Tibial artery (tissue), 4 donors: ENCODE results near the gene ALKAL2.
"Not testable (repeated sequence)": the region's sequence is repeated elsewhere in the genome, so short reads cannot be mapped to it uniquely, and the experiment has no call there.

Experiments used
- DNase-seq, 2 donors: peaks; one replicate each; pipeline ENCODE4 v3.0.0-alpha.2; 2019
- H3K27ac ChIP-seq, 2 donors: fragments of 200-600 bp; sonication (generic) in 1 of 2; 1 replicate in 1 of 2; 2 replicates in 1 of 2; pipeline ENCODE4 v1.5.1; 2018 to 2019; ENCODE audit warnings: mild to moderate bottlenecking in 1 of 2
- H3K27me3 ChIP-seq, 2 donors: fragments of 200-600 bp; sonication (generic) in 1 of 2; one replicate each; pipeline versions ENCODE4 v1.5.1 to v1.6.0; 2016 to 2019
- H3K36me3 ChIP-seq, 3 donors: fragments of 200-600 bp; sonication (generic) in 2 of 3; one replicate each; pipeline ENCODE4 v1.5.1; 2016 to 2019; ENCODE audit warnings: mild to moderate bottlenecking in 2 of 3
- H3K4me1 ChIP-seq, 4 donors: fragments of 200-600 bp; sonication (generic) in 2 of 4; 1 replicate in 3 of 4; 2 replicates in 1 of 4; pipeline ENCODE4 v1.5.1; 2016 to 2019
- H3K4me3 ChIP-seq, 2 donors: fragments of 200-600 bp; sonication (generic) in 1 of 2; 1 replicate in 1 of 2; 2 replicates in 1 of 2; pipeline ENCODE4 v1.5.1; 2018 to 2019; ENCODE audit warnings: mild to moderate bottlenecking in 2 of 2
- H3K9me3 ChIP-seq, 3 donors: fragments of 200-600 bp; sonication (generic) in 1 of 3; one replicate each; pipeline ENCODE4 v1.5.1; 2016 to 2019
- intact Hi-C: fragments of 100-400 bp; cut with DNase I; formaldehyde crosslinking; loops from one replicate; pipeline ENCODE4 v1.15.0; 2023; ENCODE audit warnings: low total_unique reads
- TF ChIP-seq, protein P1 (sequence below), 2 experiments: fragments of 200-600 bp in 1 of 2; fragments of 450-650 bp in 1 of 2; IDR thresholded peaks; one replicate each; pipeline ENCODE4 v1.5.1; 2017 to 2019; ENCODE audit warnings: antibody characterized with exemption in 2 of 2, mild to moderate bottlenecking in 1 of 2, moderate library complexity in 1 of 2

ALKAL2 gene, protein sequence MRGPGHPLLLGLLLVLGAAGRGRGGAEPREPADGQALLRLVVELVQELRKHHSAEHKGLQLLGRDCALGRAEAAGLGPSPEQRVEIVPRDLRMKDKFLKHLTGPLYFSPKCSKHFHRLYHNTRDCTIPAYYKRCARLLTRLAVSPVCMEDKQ

DNA sequence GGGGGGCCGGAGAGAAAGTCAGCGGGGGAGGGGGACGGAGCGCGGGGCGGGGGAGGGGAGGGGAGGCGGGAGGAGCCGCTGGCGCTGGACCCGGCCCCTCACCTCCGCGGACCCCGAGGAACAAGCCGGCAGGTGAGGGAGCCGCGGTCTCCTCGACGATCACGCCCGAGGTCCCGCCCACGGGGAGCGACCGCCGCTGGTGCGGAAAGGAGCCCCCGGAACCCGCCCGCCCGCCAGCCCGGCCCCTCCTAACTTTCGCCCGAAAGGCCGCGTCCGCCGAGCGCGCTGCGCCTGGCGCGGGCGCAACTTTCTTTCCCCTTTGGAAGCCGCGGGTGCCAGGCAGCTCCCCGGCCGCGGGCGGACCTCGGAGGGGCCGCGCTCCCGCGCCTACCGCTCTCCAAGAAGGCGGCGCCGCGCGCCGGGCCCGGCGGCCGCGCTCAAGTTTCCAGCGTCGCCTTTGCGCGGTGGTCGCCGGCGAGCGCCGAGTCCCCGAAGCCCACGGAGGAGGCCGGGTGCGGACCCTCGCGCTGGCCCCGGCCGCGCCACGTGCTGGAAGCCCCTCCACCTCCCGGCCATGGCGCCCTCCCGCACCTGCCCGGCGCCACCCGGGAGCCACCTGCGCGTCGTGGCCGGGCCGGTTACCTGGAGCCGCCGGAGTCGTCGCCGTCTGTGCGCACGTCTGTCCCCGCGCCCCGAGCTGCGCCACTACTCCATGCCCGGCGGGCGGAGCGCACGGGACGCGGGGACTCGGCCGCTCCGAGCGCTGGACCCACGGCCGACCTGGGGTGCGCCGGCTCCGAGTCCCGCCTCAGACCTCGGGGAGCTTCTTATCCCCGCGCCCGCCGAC is at the start of gene ALKAL2:
TSS of gene ALKAL2 (minus strand) at position 181 of the 847 bp plus-strand sequence. CDS start 256 bp downstream, outside the sequence.
- Histone ChIP-seq H3K27ac (peak within 1 kb of the TSS; percentile 68 to 83), H3K27me3 (peaks cover 0 to 35% of the 10 kb centered on the region in 2 donors), H3K36me3 (peaks cover 0 to 9% (median 0%) of the 10 kb centered on the region in 3 donors), H3K9me3 (no peaks in the 10 kb centered on the region), H3K4me3 (peak within 1 kb of the TSS; percentile 55 to 62), H3K4me1 (peaks cover 0 to 51% (median 38%) of the 10 kb centered on the region in 4 donors)
- TF ChIP-seq, protein P1, sequence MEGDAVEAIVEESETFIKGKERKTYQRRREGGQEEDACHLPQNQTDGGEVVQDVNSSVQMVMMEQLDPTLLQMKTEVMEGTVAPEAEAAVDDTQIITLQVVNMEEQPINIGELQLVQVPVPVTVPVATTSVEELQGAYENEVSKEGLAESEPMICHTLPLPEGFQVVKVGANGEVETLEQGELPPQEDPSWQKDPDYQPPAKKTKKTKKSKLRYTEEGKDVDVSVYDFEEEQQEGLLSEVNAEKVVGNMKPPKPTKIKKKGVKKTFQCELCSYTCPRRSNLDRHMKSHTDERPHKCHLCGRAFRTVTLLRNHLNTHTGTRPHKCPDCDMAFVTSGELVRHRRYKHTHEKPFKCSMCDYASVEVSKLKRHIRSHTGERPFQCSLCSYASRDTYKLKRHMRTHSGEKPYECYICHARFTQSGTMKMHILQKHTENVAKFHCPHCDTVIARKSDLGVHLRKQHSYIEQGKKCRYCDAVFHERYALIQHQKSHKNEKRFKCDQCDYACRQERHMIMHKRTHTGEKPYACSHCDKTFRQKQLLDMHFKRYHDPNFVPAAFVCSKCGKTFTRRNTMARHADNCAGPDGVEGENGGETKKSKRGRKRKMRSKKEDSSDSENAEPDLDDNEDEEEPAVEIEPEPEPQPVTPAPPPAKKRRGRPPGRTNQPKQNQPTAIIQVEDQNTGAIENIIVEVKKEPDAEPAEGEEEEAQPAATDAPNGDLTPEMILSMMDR (IDR thresholded peaks at IDR 0.05) = no peak
- no peak for DNase-seq
- intact Hi-C loops = no loop called here

DNA sequence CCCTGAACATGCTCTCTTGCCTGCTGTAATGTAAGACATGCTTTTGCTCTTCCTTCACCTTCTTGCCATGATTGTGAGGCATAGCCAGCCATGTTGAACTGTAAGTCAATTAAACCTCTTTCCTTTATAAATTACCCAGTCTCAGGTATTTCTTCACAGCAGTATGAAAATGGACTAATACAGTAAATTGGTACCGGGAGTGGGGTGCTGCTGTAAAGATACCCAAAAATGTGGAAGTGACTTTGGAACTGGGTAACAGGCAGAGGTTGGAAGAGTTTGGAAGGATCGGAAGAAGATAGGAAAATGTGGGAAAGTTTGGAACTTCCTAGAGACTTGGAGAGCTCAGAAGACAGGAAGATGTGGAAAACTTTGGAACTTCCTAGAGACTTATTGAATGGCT is 49.1 kb upstream of the ALKAL2 start:
- H3K4me1 ChIP-seq, intact Hi-C loops, H3K4me3 ChIP-seq, H3K27ac ChIP-seq, DNase-seq, H3K27me3 ChIP-seq, H3K36me3 ChIP-seq: not testable (repeated sequence)
- H3K9me3 ChIP-seq = peaks cover 0 to 35% (median 23%) of the 10 kb centered on the region in 3 donors

DNA sequence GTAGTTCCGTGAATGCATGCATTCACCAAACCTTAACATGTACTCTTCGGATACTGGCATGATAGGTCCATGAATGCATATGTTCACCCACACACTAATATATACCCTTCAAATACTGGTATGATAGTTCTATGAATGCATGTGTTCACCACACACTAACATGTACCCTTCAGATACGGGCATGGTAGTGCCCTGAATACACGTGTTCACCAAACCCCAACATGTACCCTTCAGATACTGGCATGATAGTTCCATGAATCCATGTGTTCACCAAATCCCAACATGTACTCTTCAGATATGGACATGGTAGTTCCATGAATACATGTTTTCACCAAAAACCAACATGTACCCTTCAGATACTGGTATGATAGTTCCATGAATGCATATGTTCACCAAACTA is 48.5 kb upstream of the ALKAL2 start:
- TF ChIP-seq, protein P1 (IDR thresholded peaks at IDR 0.05) = no peak
- Histone ChIP-seq H3K27ac (no peak overlapping the region), H3K4me3 (no peak overlapping the region), H3K36me3 (no peaks in the 10 kb centered on the region), H3K27me3 (no peaks in the 10 kb centered on the region), H3K4me1 (no peaks in the 10 kb centered on the region), H3K9me3 (peaks cover 0 to 35% (median 23%) of the 10 kb centered on the region in 3 donors)
- intact Hi-C loops = no loop called here
- DNase-seq = no peak

DNA sequence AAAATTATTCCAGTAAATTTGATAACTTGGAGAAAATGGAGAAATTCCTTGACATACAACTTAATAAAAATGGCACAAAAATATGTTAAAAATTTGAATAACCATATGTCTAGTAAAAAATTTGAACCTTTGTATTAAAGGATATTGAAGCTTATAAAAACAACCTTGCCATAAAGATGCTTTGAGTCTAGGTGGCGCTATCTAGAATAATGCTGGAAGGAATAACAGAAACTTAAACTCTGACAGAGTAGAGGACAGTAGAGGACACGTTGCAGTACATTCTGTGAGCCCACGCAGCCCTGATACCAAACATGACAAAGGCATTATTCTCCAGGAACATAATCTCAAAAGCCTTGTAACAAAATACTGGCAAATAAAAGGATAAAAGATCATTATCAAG is 44.7 kb upstream of the ALKAL2 start:
- no peaks in the 10 kb centered on the region for H3K27me3 ChIP-seq
- H3K36me3 ChIP-seq = no peaks in the 10 kb centered on the region
- H3K9me3 ChIP-seq = peaks cover 0 to 19% (median 12%) of the 10 kb centered on the region in 3 donors
- H3K27ac ChIP-seq = no peak overlapping the region
- no peak overlapping the region for H3K4me3 ChIP-seq
- intact Hi-C loops = no loop called here
- TF ChIP-seq, protein P1 (IDR thresholded peaks at IDR 0.05) = no peak
- H3K4me1 ChIP-seq = peaks cover 0 to 5% (median 0%) of the 10 kb centered on the region in 4 donors
- no peak for DNase-seq

DNA sequence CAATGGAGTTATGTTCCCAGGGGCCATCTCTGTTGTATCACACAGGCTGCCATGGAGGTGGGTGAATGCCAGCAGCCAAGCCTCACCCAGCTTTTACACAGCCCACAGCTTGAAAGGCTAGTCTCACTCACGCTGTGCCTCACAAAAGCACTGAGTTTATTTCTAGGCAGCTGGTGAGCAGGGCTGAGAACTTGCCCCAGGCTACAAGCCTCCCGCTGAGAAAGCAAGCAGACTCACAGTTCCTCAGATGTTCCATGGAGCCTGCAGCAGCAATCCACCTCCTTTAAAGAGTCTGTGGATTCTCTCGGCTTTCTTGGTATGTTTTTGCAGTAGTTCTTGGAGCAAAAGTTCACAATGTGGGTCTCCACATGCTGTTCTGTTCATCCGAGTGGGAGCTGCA is 40.9 kb upstream of the ALKAL2 start:
- no peak overlapping the region for H3K27ac ChIP-seq
- TF ChIP-seq, protein P1 (IDR thresholded peaks at IDR 0.05) = no peak
- H3K27me3 ChIP-seq = no peaks in the 10 kb centered on the region
- no peaks in the 10 kb centered on the region for H3K36me3 ChIP-seq
- DNase-seq = no peak
- intact Hi-C loops = no loop called here
- no peaks in the 10 kb centered on the region for H3K9me3 ChIP-seq
- H3K4me1 ChIP-seq = peaks cover 0 to 5% (median 0%) of the 10 kb centered on the region in 4 donors
- H3K4me3 ChIP-seq = no peak overlapping the region

DNA sequence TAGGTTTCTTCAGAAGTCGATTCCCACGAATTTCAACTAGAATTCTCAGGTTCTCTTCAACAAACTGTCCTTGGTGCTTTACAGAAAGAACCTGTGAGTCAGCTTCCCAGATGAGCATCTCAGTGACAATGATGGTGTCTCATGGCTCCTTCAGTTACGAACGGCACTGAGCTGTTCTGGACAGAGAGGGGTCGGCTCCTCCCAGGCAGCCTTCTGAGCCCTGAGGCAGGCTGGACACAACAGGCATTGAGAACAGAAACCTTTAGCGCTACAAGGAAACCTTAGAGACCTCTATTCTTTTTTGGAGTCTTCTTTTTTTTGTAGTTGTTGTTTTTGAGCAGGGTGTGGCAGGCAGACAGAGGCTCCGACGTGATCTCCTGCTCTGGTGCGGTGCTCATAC is 35.1 kb upstream of the ALKAL2 start:
- Histone ChIP-seq H3K27me3 (no peaks in the 10 kb centered on the region), H3K36me3 (no peaks in the 10 kb centered on the region), H3K27ac (no peak overlapping the region), H3K4me1 (no peaks in the 10 kb centered on the region), H3K4me3 (no peak overlapping the region), H3K9me3 (no peaks in the 10 kb centered on the region)
- intact Hi-C loops = no loop called here
- TF ChIP-seq, protein P1 (IDR thresholded peaks at IDR 0.05) = no peak
- no peak for DNase-seq
